Nephron (organoid): ENCODE measurements around the gene CAMKMT.

Source experiments
- H3K27ac Mint-ChIP-seq, 3 experiments: 2 replicates each; pipeline ENCODE4 v1.8.0; 2020; ENCODE audit warnings: mixed read lengths in 3 of 3, mild to moderate bottlenecking in 2 of 3, moderate library complexity in 1 of 3
- H3K27me3 Mint-ChIP-seq: 2 replicates; pipeline ENCODE4 v1.8.0; 2021; ENCODE audit warnings: low read depth, mild to moderate bottlenecking, moderate library complexity, mixed read lengths
- H3K36me3 Mint-ChIP-seq: 2 replicates; pipeline ENCODE4 v1.8.0; 2020; ENCODE audit warnings: low read depth, mixed read lengths
- H3K4me1 Mint-ChIP-seq: 2 replicates; pipeline ENCODE4 v1.8.0; 2020; ENCODE audit warnings: mixed read lengths
- H3K4me3 Mint-ChIP-seq, 3 experiments: 2 replicates each; pipeline ENCODE4 v1.8.0; 2020; ENCODE audit warnings: mild to moderate bottlenecking in 3 of 3, mixed read lengths in 3 of 3, moderate library complexity in 2 of 3
- H3K9me3 Mint-ChIP-seq: 2 replicates; pipeline ENCODE4 v1.8.0; 2020; ENCODE audit warnings: mixed read lengths
- CTCF ChIP-seq, 3 experiments: fragments of 200-600 bp; sonication (generic); IDR thresholded peaks; one replicate each; pipeline ENCODE4 v1.5.0; 2021; ENCODE audit warnings: antibody characterized with exemption in 3 of 3; ENCODE audit not compliant: unreplicated experiment in 3 of 3

The CAMKMT gene

GRCh38 chr2:44722026-44722625 lies 360.4 kb downstream of the CAMKMT start:
- Mint-ChIP-seq H3K4me3 (no peak overlapping the region), H3K36me3 (no peaks in the 10 kb centered on the region), H3K27me3 (no peaks in the 10 kb centered on the region), H3K27ac (no peak overlapping the region), H3K9me3 (no peaks in the 10 kb centered on the region), H3K4me1 (no peaks in the 10 kb centered on the region)
- no peak for TF ChIP-seq CTCF (IDR thresholded peaks at IDR 0.05; ENCODE audit: unreplicated experiment in 3 of 3)

- H3K4me3 Mint-ChIP-seq = no peak overlapping the region
- H3K27ac Mint-ChIP-seq = no peak overlapping the region
- H3K9me3 Mint-ChIP-seq = no peaks in the 10 kb centered on the region
- no peak for TF ChIP-seq CTCF (IDR thresholded peaks at IDR 0.05; ENCODE audit: unreplicated experiment in 3 of 3)
- no peaks in the 10 kb centered on the region for H3K36me3 Mint-ChIP-seq
- no peaks in the 10 kb centered on the region for H3K27me3 Mint-ChIP-seq
- no peaks in the 10 kb centered on the region for H3K4me1 Mint-ChIP-seq
Measured at GRCh38 chr2:44723921-44724320, 362.2 kb downstream of the CAMKMT start.

- Mint-ChIP-seq H3K27ac (no peak overlapping the region), H3K4me3 (no peak overlapping the region), H3K9me3 (peaks cover 6% of the 10 kb centered on the region), H3K36me3 (no peaks in the 10 kb centered on the region), H3K4me1 (no peaks in the 10 kb centered on the region), H3K27me3 (no peaks in the 10 kb centered on the region)
- no peak for TF ChIP-seq CTCF (IDR thresholded peaks at IDR 0.05; ENCODE audit: unreplicated experiment in 3 of 3)
Measured at GRCh38 chr2:44730593-44730992, 368.8 kb downstream of the CAMKMT start.

GRCh38 chr2:44731505-44731904 lies 369.8 kb downstream of the CAMKMT start:
- H3K27me3 Mint-ChIP-seq = no peaks in the 10 kb centered on the region
- H3K9me3 Mint-ChIP-seq = peaks cover 11% of the 10 kb centered on the region
- no peak for TF ChIP-seq CTCF (IDR thresholded peaks at IDR 0.05; ENCODE audit: unreplicated experiment in 3 of 3)
- no peaks in the 10 kb centered on the region for H3K4me1 Mint-ChIP-seq
- no peak overlapping the region for H3K27ac Mint-ChIP-seq
- no peak overlapping the region for H3K4me3 Mint-ChIP-seq
- peaks cover 5% of the 10 kb centered on the region for H3K36me3 Mint-ChIP-seq

GRCh38 chr2:44736270-44736942 lies 374.7 kb downstream of the CAMKMT start:
- Mint-ChIP-seq H3K27ac (no peak overlapping the region), H3K27me3 (no peaks in the 10 kb centered on the region), H3K36me3 (peaks cover 16% of the 10 kb centered on the region), H3K4me1 (peaks cover 2% of the 10 kb centered on the region), H3K9me3 (peaks cover 23% of the 10 kb centered on the region), H3K4me3 (no peak overlapping the region)
- no peak for TF ChIP-seq CTCF (IDR thresholded peaks at IDR 0.05; ENCODE audit: unreplicated experiment in 3 of 3)

GRCh38 chr2:44740678-44741077 lies 378.9 kb downstream of the CAMKMT start:
- Mint-ChIP-seq H3K27ac (no peak overlapping the region), H3K27me3 (peaks cover 6% of the 10 kb centered on the region), H3K9me3 (peaks cover 17% of the 10 kb centered on the region), H3K4me1 (peaks cover 13% of the 10 kb centered on the region), H3K36me3 (peaks cover 16% of the 10 kb centered on the region), H3K4me3 (no peak overlapping the region)
- TF ChIP-seq CTCF (IDR thresholded peaks at IDR 0.05; ENCODE audit: unreplicated experiment in 3 of 3) = no peak
